Psoas muscle (tissue), 8 donors: Measurements from ENCODE around the gene ARMC3. TPM values are rescaled to one million over a fixed set of nuclear protein-coding genes. Genes with fewer than 3 reads are reported as not detected.

Source experiments
- ATAC-seq, 4 donors: fragments of 200-7000 bp; cut with Tn5 transposase; one replicate each; pipeline ENCODE4 v1.9.1; 2020; ENCODE audit warnings: moderate library complexity in 3 of 4, mild to moderate bottlenecking in 2 of 4
- DNase-seq, 2 donors: peaks; one replicate each; pipeline ENCODE4 v3.0.0-alpha.2; 2020
- H3K27ac ChIP-seq: fragments of 200-600 bp; one replicate; pipeline ENCODE4 v1.8.0; 2022
- H3K27me3 ChIP-seq, 3 donors: fragments of 200-600 bp in 1 of 3; one replicate each; pipeline versions ENCODE4 v1.6.1 to v1.8.0; 2013 to 2022; ENCODE audit warnings: low read length in 2 of 3, mild to moderate bottlenecking in 2 of 3, moderate library complexity in 1 of 3; ENCODE audit not compliant: insufficient read depth in 3 of 3
- H3K36me3 ChIP-seq, 2 donors: fragments of 200-600 bp in 1 of 2; one replicate each; pipeline versions ENCODE4 v1.6.1 to v1.8.0; 2013 to 2022; ENCODE audit warnings: low read depth in 1 of 2, mild to moderate bottlenecking in 1 of 2, moderate library complexity in 1 of 2; ENCODE audit not compliant: insufficient read depth in 1 of 2
- H3K4me1 ChIP-seq: fragments of 200-600 bp; one replicate; pipeline ENCODE4 v1.8.0; 2022
- H3K4me3 ChIP-seq: fragments of 200-600 bp; one replicate; pipeline ENCODE4 v1.8.0; 2022; ENCODE audit warnings: mild to moderate bottlenecking
- H3K9me3 ChIP-seq: fragments of 200-600 bp; one replicate; pipeline ENCODE4 v1.8.0; 2022
- WGBS, 3 donors: extraction: QIAGEN DNeasy Blood & Tissue Kit; methylation state at CpG; one replicate each; pipeline versions ENCODE4 v1.1.6 to v1.1.7; 2013; 5-methylcytosine and 5-hydroxymethylcytosine counted together
- intact Hi-C, 2 donors: fragments of 100-400 bp; cut with DNase I; formaldehyde crosslinking; loops; one replicate each; pipeline versions ENCODE4 v1.11.0 to v1.14.2; 2022
- polyA plus RNA-seq, 3 donors: library from polyadenylated mRNA; stranded (reverse); fragments of 200-250 nt; gene quantifications; one replicate each; pipeline ENCODE4 v1.2.3, GENCODE V29; 2013
- total RNA-seq, 4 donors: library from RNA; stranded (reverse); fragmentation: NEBNext Ultra II Directional in 2 of 4; extraction: Animal tissue kit (Norgen Biotek cat#: 25700) in 2 of 4; gene quantifications; one replicate each; pipeline versions ENCODE4 v1.2.1 to v1.2.4, GENCODE V29; 2021 to 2023
- TF ChIP-seq, protein P1 (sequence below): fragments of 200-600 bp; IDR thresholded peaks from one replicate; pipeline ENCODE4 v1.8.0; 2022; ENCODE audit warnings: antibody characterized with exemption
- donor health status: healthy with polysubstance abuse.
- donor health status: DM: no; HTN: no; CAD: no; lungs with moderate emphysema.
- donor health status: Bipolar disorder and iron deficiency.
- donor health status: healthy.
- donor health status: DM: yes; HTN: yes; CAD: no.
- donor health status: DM: no; HTN: no; CAD: no.
- donor health status: DM: no; HTN: no; CAD: no.
- donor health status: DM: yes; HTN: yes; CAD: no.

Gene ARMC3
- total and polyA plus RNA-seq, 7 donors, result not detected

DNA sequence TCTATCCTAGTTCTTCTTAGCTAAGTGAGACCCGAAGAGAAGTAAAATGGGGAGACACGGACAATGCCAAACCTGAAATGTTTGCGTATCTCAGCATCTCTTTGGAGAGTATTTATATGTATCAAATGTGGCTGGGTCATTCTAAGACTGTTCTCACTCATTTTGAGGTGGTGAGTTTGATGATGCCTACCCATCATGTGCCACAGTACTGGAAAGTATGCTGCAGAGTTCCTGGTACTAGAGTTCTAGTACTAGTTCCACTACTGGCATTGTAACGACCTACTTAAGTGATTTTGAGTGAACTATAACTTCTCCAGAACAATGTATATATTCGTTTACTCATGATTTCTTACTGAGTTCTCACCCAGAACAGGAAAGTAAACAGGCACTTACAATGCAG, 41.9 kb downstream of the ARMC3 start:
- Histone ChIP-seq H3K36me3 (no peaks in the 10 kb centered on the region), H3K27ac (no peak overlapping the region), H3K9me3 (no peaks in the 10 kb centered on the region), H3K4me1 (no peaks in the 10 kb centered on the region), H3K27me3 (no peaks in the 10 kb centered on the region), H3K4me3 (no peak overlapping the region)
- intact Hi-C loops, result no loop called here
- ATAC-seq (no peak), DNase-seq (no peak)
- TF ChIP-seq, protein P1, sequence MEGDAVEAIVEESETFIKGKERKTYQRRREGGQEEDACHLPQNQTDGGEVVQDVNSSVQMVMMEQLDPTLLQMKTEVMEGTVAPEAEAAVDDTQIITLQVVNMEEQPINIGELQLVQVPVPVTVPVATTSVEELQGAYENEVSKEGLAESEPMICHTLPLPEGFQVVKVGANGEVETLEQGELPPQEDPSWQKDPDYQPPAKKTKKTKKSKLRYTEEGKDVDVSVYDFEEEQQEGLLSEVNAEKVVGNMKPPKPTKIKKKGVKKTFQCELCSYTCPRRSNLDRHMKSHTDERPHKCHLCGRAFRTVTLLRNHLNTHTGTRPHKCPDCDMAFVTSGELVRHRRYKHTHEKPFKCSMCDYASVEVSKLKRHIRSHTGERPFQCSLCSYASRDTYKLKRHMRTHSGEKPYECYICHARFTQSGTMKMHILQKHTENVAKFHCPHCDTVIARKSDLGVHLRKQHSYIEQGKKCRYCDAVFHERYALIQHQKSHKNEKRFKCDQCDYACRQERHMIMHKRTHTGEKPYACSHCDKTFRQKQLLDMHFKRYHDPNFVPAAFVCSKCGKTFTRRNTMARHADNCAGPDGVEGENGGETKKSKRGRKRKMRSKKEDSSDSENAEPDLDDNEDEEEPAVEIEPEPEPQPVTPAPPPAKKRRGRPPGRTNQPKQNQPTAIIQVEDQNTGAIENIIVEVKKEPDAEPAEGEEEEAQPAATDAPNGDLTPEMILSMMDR, result no peak
- 81 to 84% (median 82%) methylated on average over 5 of the region's 5 CpGs for WGBS, 3 donors

DNA sequence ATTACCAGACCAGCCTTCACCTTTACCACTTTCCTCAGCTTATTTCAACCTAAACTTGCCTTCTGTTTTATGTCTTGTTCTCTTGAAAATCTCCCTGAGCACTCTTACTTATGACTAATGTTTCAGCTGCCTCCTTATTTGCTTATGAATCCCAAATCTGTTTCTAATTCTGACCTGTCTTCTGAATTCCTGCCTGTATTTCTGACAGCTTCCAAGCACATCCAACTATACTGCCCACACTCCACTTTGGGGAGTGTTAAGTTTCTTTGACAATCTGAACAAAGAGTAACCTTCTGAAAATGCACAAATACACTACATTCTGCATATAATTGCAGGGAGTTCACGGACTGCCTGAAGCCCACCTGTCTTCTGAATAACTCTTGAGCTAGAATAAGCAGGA, 48.7 kb downstream of the ARMC3 start:
- WGBS, 3 donors, result 91 to 97% (median 94%) methylated on average over 1 of the region's 1 CpG

DNA sequence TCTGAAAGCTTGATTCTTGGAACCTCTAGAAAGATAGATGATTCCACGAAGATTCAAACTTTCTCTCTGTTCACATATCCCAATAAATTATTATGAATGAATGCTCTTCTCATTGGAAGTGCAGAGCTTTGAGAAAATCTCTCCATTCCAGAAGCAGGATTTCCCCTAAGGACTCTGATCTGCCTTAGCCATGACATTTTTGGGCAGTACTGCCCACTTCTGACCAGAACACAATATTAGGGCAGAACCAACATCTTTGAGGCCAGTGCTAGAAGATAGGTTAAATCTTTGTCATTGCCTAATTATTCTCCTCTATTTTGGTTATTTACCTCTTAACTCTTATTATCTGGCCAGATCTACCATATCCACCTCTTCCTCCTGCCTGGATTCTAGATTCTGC, 49.9 kb downstream of the ARMC3 start:
- Histone ChIP-seq H3K27me3 (no peaks in the 10 kb centered on the region), H3K27ac (no peak overlapping the region), H3K36me3 (no peaks in the 10 kb centered on the region), H3K4me3 (no peak overlapping the region), H3K9me3 (no peaks in the 10 kb centered on the region), H3K4me1 (peaks cover 6% of the 10 kb centered on the region)
- ATAC-seq (no peak), DNase-seq (no peak)
- intact Hi-C loops, result no loop called here
- TF ChIP-seq, protein P1, result no peak
- 94 to 100% (median 95%) methylated on average over 1 of the region's 1 CpG for WGBS, 3 donors

More for the DNA sequence above, 48.7 kb downstream of the ARMC3 start:
- intact Hi-C loops, result no loop called here
- no peak overlapping the region for H3K27ac ChIP-seq
- TF ChIP-seq, protein P1, result no peak
- no peak for ATAC-seq
- DNase-seq, result no peak
- peaks cover 6% of the 10 kb centered on the region for H3K4me1 ChIP-seq
- H3K4me3 ChIP-seq, result no peak overlapping the region
- H3K36me3 ChIP-seq, result no peaks in the 10 kb centered on the region
- H3K9me3 ChIP-seq, result no peaks in the 10 kb centered on the region
- H3K27me3 ChIP-seq, result no peaks in the 10 kb centered on the region

DNA sequence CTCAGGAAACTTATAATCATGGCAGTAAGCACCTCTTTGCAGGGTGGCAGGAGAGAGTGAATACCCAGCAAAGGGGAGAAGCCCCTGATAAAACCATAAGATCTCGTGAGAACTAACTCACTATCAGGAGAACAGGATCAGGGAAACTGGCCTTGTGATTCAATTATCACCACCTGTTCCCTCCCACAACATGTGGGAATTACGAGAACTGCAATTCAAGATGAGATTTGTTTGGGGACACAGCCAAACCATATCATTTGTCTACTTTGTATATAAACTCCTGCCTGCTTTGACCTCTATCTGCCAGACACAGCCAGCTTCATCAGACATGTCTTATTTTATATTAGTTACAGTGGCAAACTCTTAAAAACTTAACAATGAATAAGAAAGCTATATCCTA, 50.4 kb downstream of the ARMC3 start:
- Histone ChIP-seq H3K36me3 (no peaks in the 10 kb centered on the region), H3K4me3 (no peak overlapping the region), H3K4me1 (peaks cover 6% of the 10 kb centered on the region), H3K9me3 (no peaks in the 10 kb centered on the region), H3K27me3 (no peaks in the 10 kb centered on the region), H3K27ac (no peak overlapping the region)
- 34 to 42% (median 35%) methylated on average over 2 of the region's 2 CpGs for WGBS, 3 donors
- intact Hi-C loops, result no loop called here
- TF ChIP-seq, protein P1, result no peak
- ATAC-seq (peak in 1 of 4 donors; percentile 55), DNase-seq (no peak)

DNA sequence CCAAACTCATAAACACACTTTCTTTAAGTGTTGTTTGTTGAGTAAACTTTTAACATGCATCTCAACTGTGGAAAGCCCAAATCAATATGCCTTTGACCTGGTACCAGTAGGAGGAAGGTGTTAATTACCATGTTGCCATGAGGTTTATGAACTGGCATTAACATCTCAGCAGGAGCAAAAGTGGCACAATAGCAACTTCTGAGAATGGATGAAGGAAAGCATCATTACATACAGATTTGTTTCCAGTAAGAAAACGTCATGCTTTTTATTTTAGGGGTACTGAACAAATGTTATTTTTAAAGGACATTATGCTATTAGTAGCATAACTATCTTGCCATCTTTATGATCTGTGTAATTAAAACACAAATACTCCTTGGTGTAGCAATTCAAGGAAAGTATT, 51.1 kb downstream of the ARMC3 start:
- H3K27ac ChIP-seq, result no peak overlapping the region
- intact Hi-C loops, result no loop called here
- H3K27me3 ChIP-seq, result no peaks in the 10 kb centered on the region
- WGBS, 3 donors, result 56 to 70% (median 62%) methylated on average over 1 of the region's 1 CpG
- TF ChIP-seq, protein P1, result no peak
- H3K9me3 ChIP-seq, result no peaks in the 10 kb centered on the region
- no peaks in the 10 kb centered on the region for H3K36me3 ChIP-seq
- DNase-seq (no peak), ATAC-seq (no peak)
- H3K4me3 ChIP-seq, result no peak overlapping the region
- peaks cover 6% of the 10 kb centered on the region for H3K4me1 ChIP-seq
